ENCODE measurements around the gene SUCLG1.
A peak's percentile ranks its signal among the peaks of the same experiment; 100 is the strongest.

Gene SUCLG1

GRCh38 chr2:84496386-84496785 is 37.3 kb upstream of the SUCLG1 start:
- H3K4me3 ChIP-seq (replicated peaks; ENCODE audit: insufficient read depth, low read length), result no peak overlapping the region
- no peak for DNase-seq (ENCODE audit: low read depth in 1 of 2, low spot score in 1 of 2)
- no peak overlapping the region for H3K27ac ChIP-seq (replicated peaks)
- TF ChIP-seq SPI1 (IDR thresholded peaks at IDR 0.05; ENCODE audit: borderline replicate concordance, low read depth), result no peak
- H3K27me3 ChIP-seq (ENCODE audit: insufficient read depth, poor library complexity, severe bottlenecking), result peaks cover 4% of the 10 kb centered on the region

- Histone ChIP-seq H3K27ac (replicated peaks) (no peak overlapping the region), H3K27me3 (ENCODE audit: insufficient read depth, poor library complexity, severe bottlenecking) (peaks cover 4% of the 10 kb centered on the region), H3K4me3 (replicated peaks; ENCODE audit: insufficient read depth, low read length) (no peak overlapping the region)
- TF ChIP-seq, protein P1, sequence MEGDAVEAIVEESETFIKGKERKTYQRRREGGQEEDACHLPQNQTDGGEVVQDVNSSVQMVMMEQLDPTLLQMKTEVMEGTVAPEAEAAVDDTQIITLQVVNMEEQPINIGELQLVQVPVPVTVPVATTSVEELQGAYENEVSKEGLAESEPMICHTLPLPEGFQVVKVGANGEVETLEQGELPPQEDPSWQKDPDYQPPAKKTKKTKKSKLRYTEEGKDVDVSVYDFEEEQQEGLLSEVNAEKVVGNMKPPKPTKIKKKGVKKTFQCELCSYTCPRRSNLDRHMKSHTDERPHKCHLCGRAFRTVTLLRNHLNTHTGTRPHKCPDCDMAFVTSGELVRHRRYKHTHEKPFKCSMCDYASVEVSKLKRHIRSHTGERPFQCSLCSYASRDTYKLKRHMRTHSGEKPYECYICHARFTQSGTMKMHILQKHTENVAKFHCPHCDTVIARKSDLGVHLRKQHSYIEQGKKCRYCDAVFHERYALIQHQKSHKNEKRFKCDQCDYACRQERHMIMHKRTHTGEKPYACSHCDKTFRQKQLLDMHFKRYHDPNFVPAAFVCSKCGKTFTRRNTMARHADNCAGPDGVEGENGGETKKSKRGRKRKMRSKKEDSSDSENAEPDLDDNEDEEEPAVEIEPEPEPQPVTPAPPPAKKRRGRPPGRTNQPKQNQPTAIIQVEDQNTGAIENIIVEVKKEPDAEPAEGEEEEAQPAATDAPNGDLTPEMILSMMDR (IDR thresholded peaks at IDR 0.05; ENCODE audit: insufficient read depth, low read length), result peak; percentile 27
- no peak for TF ChIP-seq POLR2AphosphoS5 (IDR thresholded peaks at IDR 0.05; ENCODE audit: low read depth)
- TF ChIP-seq, protein P2, sequence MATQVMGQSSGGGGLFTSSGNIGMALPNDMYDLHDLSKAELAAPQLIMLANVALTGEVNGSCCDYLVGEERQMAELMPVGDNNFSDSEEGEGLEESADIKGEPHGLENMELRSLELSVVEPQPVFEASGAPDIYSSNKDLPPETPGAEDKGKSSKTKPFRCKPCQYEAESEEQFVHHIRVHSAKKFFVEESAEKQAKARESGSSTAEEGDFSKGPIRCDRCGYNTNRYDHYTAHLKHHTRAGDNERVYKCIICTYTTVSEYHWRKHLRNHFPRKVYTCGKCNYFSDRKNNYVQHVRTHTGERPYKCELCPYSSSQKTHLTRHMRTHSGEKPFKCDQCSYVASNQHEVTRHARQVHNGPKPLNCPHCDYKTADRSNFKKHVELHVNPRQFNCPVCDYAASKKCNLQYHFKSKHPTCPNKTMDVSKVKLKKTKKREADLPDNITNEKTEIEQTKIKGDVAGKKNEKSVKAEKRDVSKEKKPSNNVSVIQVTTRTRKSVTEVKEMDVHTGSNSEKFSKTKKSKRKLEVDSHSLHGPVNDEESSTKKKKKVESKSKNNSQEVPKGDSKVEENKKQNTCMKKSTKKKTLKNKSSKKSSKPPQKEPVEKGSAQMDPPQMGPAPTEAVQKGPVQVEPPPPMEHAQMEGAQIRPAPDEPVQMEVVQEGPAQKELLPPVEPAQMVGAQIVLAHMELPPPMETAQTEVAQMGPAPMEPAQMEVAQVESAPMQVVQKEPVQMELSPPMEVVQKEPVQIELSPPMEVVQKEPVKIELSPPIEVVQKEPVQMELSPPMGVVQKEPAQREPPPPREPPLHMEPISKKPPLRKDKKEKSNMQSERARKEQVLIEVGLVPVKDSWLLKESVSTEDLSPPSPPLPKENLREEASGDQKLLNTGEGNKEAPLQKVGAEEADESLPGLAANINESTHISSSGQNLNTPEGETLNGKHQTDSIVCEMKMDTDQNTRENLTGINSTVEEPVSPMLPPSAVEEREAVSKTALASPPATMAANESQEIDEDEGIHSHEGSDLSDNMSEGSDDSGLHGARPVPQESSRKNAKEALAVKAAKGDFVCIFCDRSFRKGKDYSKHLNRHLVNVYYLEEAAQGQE (IDR thresholded peaks at IDR 0.05; ENCODE audit: insufficient replicate concordance, low read depth), result no peak
- TF ChIP-seq GABPA (IDR thresholded peaks at IDR 0.05; ENCODE audit: low read depth), result no peak
- no peak for TF ChIP-seq SPI1 (IDR thresholded peaks at IDR 0.05; ENCODE audit: borderline replicate concordance, low read depth)
- peak; percentile 6 to 27 for DNase-seq (ENCODE audit: low read depth in 1 of 2, low spot score in 1 of 2)
Observed at GRCh38 chr2:84495539-84496146, 36.6 kb upstream of the SUCLG1 start.

- TF ChIP-seq GABPA (IDR thresholded peaks at IDR 0.05; ENCODE audit: low read depth) (no peak), SPI1 (IDR thresholded peaks at IDR 0.05; ENCODE audit: borderline replicate concordance, low read depth) (no peak), POLR2AphosphoS5 (IDR thresholded peaks at IDR 0.05; ENCODE audit: low read depth) (no peak)
- TF ChIP-seq, protein P2 (IDR thresholded peaks at IDR 0.05; ENCODE audit: insufficient replicate concordance, low read depth), result no peak
- TF ChIP-seq, protein P1 (IDR thresholded peaks at IDR 0.05; ENCODE audit: insufficient read depth, low read length), result no peak
- Histone ChIP-seq H3K27me3 (ENCODE audit: insufficient read depth, poor library complexity, severe bottlenecking) (peaks cover 4% of the 10 kb centered on the region), H3K27ac (replicated peaks) (no peak overlapping the region), H3K4me3 (replicated peaks; ENCODE audit: insufficient read depth, low read length) (no peak overlapping the region)
- DNase-seq (ENCODE audit: low read depth in 1 of 2, low spot score in 1 of 2), result no peak
Observed at GRCh38 chr2:84494070-84494469, 35.0 kb upstream of the SUCLG1 start.

- Histone ChIP-seq H3K4me3 (replicated peaks; ENCODE audit: insufficient read depth, low read length) (no peak overlapping the region), H3K27me3 (ENCODE audit: insufficient read depth, poor library complexity, severe bottlenecking) (peaks cover 4% of the 10 kb centered on the region), H3K27ac (replicated peaks) (no peak overlapping the region)
- TF ChIP-seq GABPA (IDR thresholded peaks at IDR 0.05; ENCODE audit: low read depth), result no peak
- TF ChIP-seq, protein P1 (IDR thresholded peaks at IDR 0.05; ENCODE audit: insufficient read depth, low read length), result no peak
- TF ChIP-seq SPI1 (IDR thresholded peaks at IDR 0.05; ENCODE audit: borderline replicate concordance, low read depth), result no peak
- TF ChIP-seq POLR2AphosphoS5 (IDR thresholded peaks at IDR 0.05; ENCODE audit: low read depth), result no peak
- TF ChIP-seq, protein P2 (IDR thresholded peaks at IDR 0.05; ENCODE audit: insufficient replicate concordance, low read depth), result no peak
- no peak for DNase-seq (ENCODE audit: low read depth in 1 of 2, low spot score in 1 of 2)
Observed at GRCh38 chr2:84493514-84493913, 34.4 kb upstream of the SUCLG1 start.

Data from HL-60 (cell line).